Karpas-422 (cell line): ENCODE data around the gene LRRC71. TPM values are rescaled to one million over a fixed set of nuclear protein-coding genes. Genes with fewer than 3 reads are reported as not detected.

Experiments
- DNase-seq: peaks from one replicate; pipeline ENCODE4 v3.0.0-alpha.2; 2015
- H2AFZ ChIP-seq: fragments of 200-600 bp; sonication (generic); 2 replicates; pipeline ENCODE4 v1.6.1; 2014; ENCODE audit warnings: antibody characterized with exemption, low read length, mixed read lengths
- H3K27ac ChIP-seq: fragments of 200-600 bp; sonication (generic); 2 replicates; pipeline ENCODE4 v1.5.1; 2014; ENCODE audit warnings: mild to moderate bottlenecking, low read length, moderate library complexity
- H3K27me3 ChIP-seq: fragments of 200-600 bp; sonication (generic); 2 replicates; pipeline ENCODE4 v1.6.1; 2014; ENCODE audit warnings: low read length, mixed read lengths
- H3K36me3 ChIP-seq: fragments of 200-600 bp; sonication (generic); 2 replicates; pipeline ENCODE4 v1.6.1; 2014; ENCODE audit warnings: low read length, mixed read lengths; ENCODE audit not compliant: insufficient read depth
- H3K4me1 ChIP-seq: fragments of 200-600 bp; sonication (generic); 2 replicates; pipeline ENCODE4 v1.6.1; 2014; ENCODE audit warnings: mild to moderate bottlenecking, low read length, mixed read lengths
- H3K4me2 ChIP-seq: fragments of 200-600 bp; sonication (generic); 2 replicates; pipeline ENCODE4 v1.6.1; 2014; ENCODE audit warnings: low read length, low read depth, mild to moderate bottlenecking; ENCODE audit not compliant: poor library complexity, severe bottlenecking
- H3K4me3 ChIP-seq: fragments of 200-600 bp; sonication (generic); 2 replicates; pipeline ENCODE4 v1.5.1; 2014; ENCODE audit warnings: mild to moderate bottlenecking, antibody characterized with exemption, low read length, mixed read lengths
- H3K79me2 ChIP-seq: fragments of 200-600 bp; sonication (generic); 2 replicates; pipeline ENCODE4 v1.6.1; 2014; ENCODE audit warnings: mild to moderate bottlenecking, low read length, mixed read lengths
- H3K9ac ChIP-seq: fragments of 200-600 bp; sonication (generic); 2 replicates; pipeline ENCODE4 v1.6.0; 2014; ENCODE audit warnings: low read length
- H3K9me2 ChIP-seq: fragments of 200-600 bp; sonication (generic), shearing (Covaris generic); replicated peaks from 2 replicates; pipeline ENCODE4 v1.6.0; 2014; ENCODE audit warnings: mild to moderate bottlenecking, low read length, moderate library complexity; ENCODE audit not compliant: insufficient read depth
- H3K9me3 ChIP-seq: fragments of 300-700, 200-600 bp; sonication (generic); 2 replicates; pipeline ENCODE4 v1.6.1; 2014; ENCODE audit warnings: low read length, mixed read lengths
- H4K20me1 ChIP-seq: fragments of 200-600 bp; sonication (generic); 2 replicates; pipeline ENCODE4 v1.6.1; 2014; ENCODE audit warnings: mild to moderate bottlenecking, antibody characterized with exemption, low read length, low read depth; ENCODE audit not compliant: insufficient read depth
- total RNA-seq: library from RNA; depleted of rRNA; stranded (reverse); fragments of >200 nt; shearing (Covaris generic); gene quantifications from 2 replicates; pipeline ENCODE4 v1.2.3, GENCODE V29; 2014; ENCODE audit warnings: low replicate concordance

LRRC71 gene
- total RNA-seq, 1 experiment from 2014 or later = not detected

DNA sequence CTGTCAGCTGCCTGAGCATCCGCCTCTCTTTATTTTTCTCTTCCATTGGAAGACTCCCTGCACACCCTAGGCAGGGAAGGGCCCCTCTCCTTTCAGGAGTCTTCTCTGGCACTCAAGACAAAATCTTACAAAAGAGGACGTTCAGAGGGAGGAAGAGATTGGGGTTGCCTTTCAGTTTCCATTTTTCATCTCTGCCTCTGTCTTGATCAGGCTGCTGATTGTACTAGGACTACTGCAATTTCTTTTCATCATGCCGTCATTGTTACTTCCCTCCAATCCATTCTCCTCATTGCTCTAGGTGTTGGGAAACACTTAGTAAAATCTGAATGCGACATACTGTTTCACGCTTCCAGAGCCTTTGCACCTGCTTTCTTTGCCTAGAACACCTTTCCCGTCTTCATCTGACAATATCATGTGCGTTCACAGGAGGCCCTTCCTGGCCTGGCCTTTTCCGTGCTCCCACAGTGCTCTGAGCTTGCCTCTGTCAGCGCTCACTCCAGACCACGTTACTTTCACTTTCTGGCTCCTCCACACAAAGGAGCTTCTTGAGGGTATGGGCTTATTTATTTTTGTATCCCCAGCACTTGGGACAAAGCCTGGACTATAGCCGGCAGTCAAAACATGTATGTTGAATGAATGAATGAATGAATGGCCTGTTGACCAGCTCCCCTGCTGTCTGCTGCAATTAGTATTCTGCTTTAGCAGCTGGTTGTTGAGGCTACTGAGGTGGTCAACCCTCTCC lies 10.9 kb downstream of the LRRC71 start:
- no peaks in the 10 kb centered on the region for H3K27me3 ChIP-seq

DNA sequence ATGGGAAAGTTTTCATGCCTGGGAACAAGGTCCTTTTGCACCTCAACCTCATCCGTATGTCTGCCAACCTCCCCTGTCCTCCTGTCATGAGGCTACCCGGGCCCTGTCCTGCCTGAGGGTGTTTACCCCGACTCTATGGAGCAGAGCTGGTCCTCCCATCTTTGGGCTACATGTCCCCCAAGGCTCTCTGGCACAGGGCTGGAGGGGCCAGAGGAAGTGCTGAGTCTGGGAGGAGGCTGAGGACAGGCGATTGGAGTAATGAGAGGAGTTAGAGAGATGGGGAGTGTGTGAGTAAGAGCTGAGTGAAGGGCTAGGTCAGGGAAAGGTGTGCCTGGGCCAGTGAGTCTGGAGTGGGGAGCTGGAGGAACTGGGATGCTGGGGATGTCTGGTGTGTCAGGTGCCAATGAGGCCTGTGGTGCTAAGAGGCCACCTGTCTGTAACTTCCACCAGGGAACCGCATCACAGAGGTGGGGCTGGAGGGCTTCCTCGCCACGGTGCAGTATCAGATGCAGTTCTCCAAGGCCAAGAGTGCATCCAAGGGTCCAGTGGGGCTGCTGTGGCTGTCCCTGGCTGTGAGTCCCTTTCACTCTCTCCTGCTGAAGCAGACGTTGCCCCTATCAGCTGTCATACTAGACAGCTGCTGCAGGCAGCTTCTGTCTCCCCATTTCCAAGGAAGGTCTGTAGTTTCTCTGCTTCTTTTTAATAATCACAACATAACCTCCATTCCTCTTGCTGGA lies 11.7 kb downstream of the LRRC71 start:
- no peak for DNase-seq
- no peak overlapping the region for H3K4me2 ChIP-seq
- H3K9ac ChIP-seq = no peak overlapping the region
- H3K27ac ChIP-seq = no peak overlapping the region
- no peak overlapping the region for H3K4me3 ChIP-seq
- H2AFZ ChIP-seq = no peak overlapping the region
- no peaks in the 10 kb centered on the region for H3K36me3 ChIP-seq
- H3K79me2 ChIP-seq = no peaks in the 10 kb centered on the region
- no peaks in the 10 kb centered on the region for H3K4me1 ChIP-seq
- H3K9me2 ChIP-seq = no peaks in the 10 kb centered on the region
- no peaks in the 10 kb centered on the region for H4K20me1 ChIP-seq
- H3K27me3 ChIP-seq = no peaks in the 10 kb centered on the region
- no peaks in the 10 kb centered on the region for H3K9me3 ChIP-seq

More for the DNA sequence above, 10.9 kb downstream of the LRRC71 start:
- no peak overlapping the region for H3K27ac ChIP-seq
- no peaks in the 10 kb centered on the region for H4K20me1 ChIP-seq
- no peak overlapping the region for H3K4me2 ChIP-seq
- DNase-seq = no peak
- H3K9me2 ChIP-seq = no peaks in the 10 kb centered on the region
- H2AFZ ChIP-seq = no peak overlapping the region
- no peak overlapping the region for H3K4me3 ChIP-seq
- no peaks in the 10 kb centered on the region for H3K79me2 ChIP-seq
- H3K9me3 ChIP-seq = no peaks in the 10 kb centered on the region
- no peaks in the 10 kb centered on the region for H3K36me3 ChIP-seq
- H3K4me1 ChIP-seq = no peaks in the 10 kb centered on the region
- H3K9ac ChIP-seq = no peak overlapping the region

DNA sequence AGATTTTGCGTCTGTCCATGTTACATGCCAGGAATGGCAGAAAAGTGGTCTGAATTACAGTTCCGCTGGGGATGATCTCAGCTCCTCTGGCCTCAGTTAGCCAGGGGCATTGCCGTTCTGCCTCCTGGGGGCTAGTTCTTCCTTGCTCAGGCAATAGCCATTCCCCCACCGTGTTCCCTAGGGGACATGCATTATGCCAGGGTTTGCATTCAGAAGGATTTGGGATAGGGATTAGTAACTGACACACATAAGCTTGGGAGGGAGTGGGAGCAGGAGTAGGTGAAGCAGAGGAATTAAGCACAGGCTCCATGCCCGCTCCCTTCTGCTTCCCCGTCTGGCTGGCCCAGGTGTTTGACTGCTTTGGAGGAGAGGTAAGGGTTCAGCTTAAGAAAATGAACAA lies 12.7 kb downstream of the LRRC71 start:
- H3K4me2 ChIP-seq = no peak overlapping the region
- H3K9me3 ChIP-seq = no peaks in the 10 kb centered on the region
- no peak overlapping the region for H2AFZ ChIP-seq
- no peak overlapping the region for H3K9ac ChIP-seq
- no peaks in the 10 kb centered on the region for H3K79me2 ChIP-seq
- H4K20me1 ChIP-seq = no peaks in the 10 kb centered on the region
- H3K4me1 ChIP-seq = no peaks in the 10 kb centered on the region
- no peak overlapping the region for H3K27ac ChIP-seq
- DNase-seq = no peak
- H3K36me3 ChIP-seq = no peaks in the 10 kb centered on the region
- no peaks in the 10 kb centered on the region for H3K27me3 ChIP-seq
- no peak overlapping the region for H3K4me3 ChIP-seq
- H3K9me2 ChIP-seq = no peaks in the 10 kb centered on the region

GRCh38 chr1:156935505-156936128 lies 15.2 kb downstream of the LRRC71 start:
- Histone ChIP-seq H3K9me3 (no peaks in the 10 kb centered on the region), H3K9ac (no peak overlapping the region), H3K27me3 (no peaks in the 10 kb centered on the region), H3K79me2 (no peaks in the 10 kb centered on the region), H3K4me2 (no peak overlapping the region), H3K4me1 (no peaks in the 10 kb centered on the region), H4K20me1 (no peaks in the 10 kb centered on the region), H2AFZ (no peak overlapping the region), H3K9me2 (no peaks in the 10 kb centered on the region), H3K36me3 (no peaks in the 10 kb centered on the region), H3K4me3 (no peak overlapping the region), H3K27ac (no peak overlapping the region)
- DNase-seq = no peak

DNA sequence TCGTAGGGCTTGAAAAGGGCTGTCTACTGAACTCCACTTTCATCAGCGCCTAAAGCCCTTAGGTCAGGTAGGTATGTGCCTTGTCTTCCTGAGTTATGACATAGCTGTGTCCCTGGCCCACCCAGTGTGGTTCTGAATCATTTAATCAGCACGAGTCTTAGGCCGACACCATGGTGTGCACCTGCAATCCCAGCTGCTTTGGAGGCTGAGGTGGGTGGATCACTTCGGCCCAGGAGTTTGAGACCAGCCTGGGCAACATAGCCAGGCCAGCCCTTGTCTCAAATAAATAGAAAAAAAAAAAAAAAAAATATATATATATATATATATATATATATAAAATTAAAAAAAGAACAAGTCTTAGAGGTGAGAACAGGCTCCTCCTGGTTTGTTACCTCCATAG lies 15.8 kb downstream of the LRRC71 start:
- Histone ChIP-seq H3K9me2 (no peaks in the 10 kb centered on the region), H3K27ac (no peak overlapping the region), H3K36me3 (no peaks in the 10 kb centered on the region), H3K4me1 (no peaks in the 10 kb centered on the region), H2AFZ (no peak overlapping the region), H3K4me2 (no peak overlapping the region), H3K9me3 (no peaks in the 10 kb centered on the region), H3K9ac (no peak overlapping the region), H3K27me3 (no peaks in the 10 kb centered on the region), H3K79me2 (no peaks in the 10 kb centered on the region), H3K4me3 (no peak overlapping the region), H4K20me1 (no peaks in the 10 kb centered on the region)
- no peak for DNase-seq

DNA sequence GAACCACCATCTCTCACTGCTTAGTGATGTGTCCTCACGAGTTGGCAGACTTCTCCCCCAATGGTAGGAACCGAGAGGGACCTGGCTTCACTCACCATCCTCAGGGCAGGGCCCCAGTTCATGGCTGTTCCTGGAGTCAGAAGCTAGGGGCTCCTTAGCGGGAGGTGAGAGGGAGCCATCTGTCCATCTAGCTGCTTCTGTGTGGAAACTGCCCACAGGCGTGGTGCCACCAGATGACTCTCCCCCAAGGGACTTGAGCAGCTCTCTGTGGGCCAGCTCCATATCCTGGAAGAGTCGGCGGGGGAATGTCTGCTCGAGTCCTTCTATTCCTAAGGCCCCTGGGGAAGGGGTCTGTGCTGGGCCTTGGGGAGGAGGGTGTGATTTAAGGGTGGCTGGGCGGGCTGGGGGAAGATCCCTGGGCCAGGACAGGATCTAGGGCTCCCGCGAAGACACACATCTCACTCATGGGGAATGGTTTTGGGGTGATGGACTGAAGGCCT lies 16.3 kb downstream of the LRRC71 start:
- Histone ChIP-seq H3K4me2 (no peak overlapping the region), H3K9me2 (no peaks in the 10 kb centered on the region), H3K27me3 (no peaks in the 10 kb centered on the region), H3K4me1 (no peaks in the 10 kb centered on the region), H3K9me3 (no peaks in the 10 kb centered on the region), H3K9ac (no peak overlapping the region), H4K20me1 (no peaks in the 10 kb centered on the region), H3K36me3 (no peaks in the 10 kb centered on the region), H3K79me2 (no peaks in the 10 kb centered on the region), H3K4me3 (no peak overlapping the region), H2AFZ (no peak overlapping the region), H3K27ac (no peak overlapping the region)
- DNase-seq = no peak

DNA sequence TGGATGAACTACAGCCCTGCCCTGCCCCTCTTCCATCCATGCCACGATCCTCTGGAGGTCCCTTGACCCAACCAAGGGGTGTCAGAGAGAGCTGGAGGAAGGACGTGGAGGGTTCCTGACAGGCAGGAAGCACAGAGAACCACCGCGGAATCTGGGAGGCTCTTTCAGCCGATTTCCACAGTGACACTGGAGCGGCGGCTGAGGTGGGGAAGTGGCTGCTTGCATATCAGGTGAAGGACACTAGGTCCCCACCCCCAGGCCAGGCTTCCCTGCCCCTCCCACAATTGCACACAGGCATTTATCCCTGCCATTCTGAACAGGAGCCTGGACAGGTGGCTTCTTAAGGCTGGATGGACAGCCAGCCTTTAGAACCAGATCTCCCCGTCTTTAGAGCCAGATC lies 17.5 kb downstream of the LRRC71 start:
- no peaks in the 10 kb centered on the region for H3K36me3 ChIP-seq
- no peak for DNase-seq
- H3K4me1 ChIP-seq = no peaks in the 10 kb centered on the region
- H3K27ac ChIP-seq = no peak overlapping the region
- no peaks in the 10 kb centered on the region for H3K79me2 ChIP-seq
- H3K4me2 ChIP-seq = no peak overlapping the region
- no peaks in the 10 kb centered on the region for H3K27me3 ChIP-seq
- H3K9ac ChIP-seq = no peak overlapping the region
- no peaks in the 10 kb centered on the region for H4K20me1 ChIP-seq
- H3K4me3 ChIP-seq = no peak overlapping the region
- no peaks in the 10 kb centered on the region for H3K9me2 ChIP-seq
- no peak overlapping the region for H2AFZ ChIP-seq
- H3K9me3 ChIP-seq = no peaks in the 10 kb centered on the region

- Histone ChIP-seq H3K27ac (no peak overlapping the region), H3K36me3 (no peaks in the 10 kb centered on the region), H3K9me2 (no peaks in the 10 kb centered on the region), H4K20me1 (no peaks in the 10 kb centered on the region), H3K9me3 (no peaks in the 10 kb centered on the region), H2AFZ (no peak overlapping the region), H3K4me1 (no peaks in the 10 kb centered on the region), H3K4me2 (no peak overlapping the region), H3K79me2 (no peaks in the 10 kb centered on the region), H3K4me3 (no peak overlapping the region), H3K27me3 (no peaks in the 10 kb centered on the region), H3K9ac (no peak overlapping the region)
- DNase-seq = no peak
Measured at GRCh38 chr1:156938813-156939212, 18.4 kb downstream of the LRRC71 start.
